CD4-positive, alpha-beta T cell treated with Interleukin-12 subunit alpha and Interleukin-12 subunit beta, for 1 hour (primary cell): ENCODE results near the gene TPPP3.
"Not testable (repeated sequence)": the region's sequence is repeated elsewhere in the genome, so short reads cannot be mapped to it uniquely, and the experiment has no call there.

Source experiments
- DNase-seq: peaks from one replicate; pipeline ENCODE4 v3.0.0-alpha.2; 2020

Gene TPPP3

GRCh38 chr16:67425580-67425979 is 32.3 kb upstream of the TPPP3 start:
- DNase-seq: no peak

GRCh38 chr16:67425061-67425460 is 31.8 kb upstream of the TPPP3 start:
- DNase-seq: no peak

DNA sequence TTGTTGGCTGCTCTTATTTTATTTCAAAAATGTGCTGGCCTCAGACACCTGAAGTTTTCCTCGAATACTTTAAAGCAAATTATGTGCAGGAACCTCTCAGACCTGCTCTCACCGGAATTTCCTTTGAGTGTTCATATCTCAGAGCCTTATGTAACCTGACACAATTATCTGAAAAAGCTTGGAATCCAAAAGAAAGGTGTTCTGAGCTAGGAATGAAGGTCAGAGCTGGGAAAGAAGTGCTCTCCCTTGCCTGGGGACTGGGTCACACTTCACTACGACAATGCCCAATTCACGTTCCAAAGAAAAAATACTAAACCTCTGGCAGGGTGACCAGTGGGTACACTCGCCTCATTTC is 30.9 kb upstream of the TPPP3 start:
- no peak for DNase-seq

DNA sequence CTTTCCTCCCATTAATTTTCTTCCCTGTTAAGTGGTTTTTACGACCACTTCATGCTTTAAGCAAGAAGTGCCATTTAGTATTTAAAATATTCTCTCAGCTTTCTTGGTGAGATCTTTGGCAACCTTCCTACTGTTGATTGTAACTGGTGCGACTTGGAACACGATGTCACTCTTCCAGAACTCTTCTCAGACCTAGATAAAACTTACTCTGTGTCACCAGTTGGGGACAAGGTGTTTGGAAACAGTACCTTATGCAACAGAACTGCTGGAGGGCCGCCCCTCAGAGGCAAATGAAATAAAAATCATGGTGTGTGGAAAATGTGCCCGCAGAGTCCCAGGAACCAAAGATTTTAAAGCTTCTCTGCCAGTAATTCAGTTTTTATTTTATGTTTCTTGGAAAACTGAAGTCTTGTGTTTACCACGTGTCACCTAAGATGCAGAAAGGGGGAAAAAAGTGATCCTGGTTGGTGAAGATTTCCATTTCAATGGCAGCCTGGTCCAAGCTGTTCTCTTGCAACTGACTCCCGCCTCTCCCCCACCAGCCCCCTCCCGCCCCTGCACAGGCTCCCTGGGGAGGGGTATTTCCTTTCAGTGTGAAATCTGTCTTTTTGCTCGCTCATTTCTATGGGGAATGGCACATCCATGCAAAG is 30.4 kb upstream of the TPPP3 start:
- no peak for DNase-seq

- DNase-seq: no peak
These were observed 29.7 kb upstream of the TPPP3 start for GRCh38 chr16:67423015-67423414.

GRCh38 chr16:67421030-67421429 is 27.7 kb upstream of the TPPP3 start:
- no peak for DNase-seq

DNA sequence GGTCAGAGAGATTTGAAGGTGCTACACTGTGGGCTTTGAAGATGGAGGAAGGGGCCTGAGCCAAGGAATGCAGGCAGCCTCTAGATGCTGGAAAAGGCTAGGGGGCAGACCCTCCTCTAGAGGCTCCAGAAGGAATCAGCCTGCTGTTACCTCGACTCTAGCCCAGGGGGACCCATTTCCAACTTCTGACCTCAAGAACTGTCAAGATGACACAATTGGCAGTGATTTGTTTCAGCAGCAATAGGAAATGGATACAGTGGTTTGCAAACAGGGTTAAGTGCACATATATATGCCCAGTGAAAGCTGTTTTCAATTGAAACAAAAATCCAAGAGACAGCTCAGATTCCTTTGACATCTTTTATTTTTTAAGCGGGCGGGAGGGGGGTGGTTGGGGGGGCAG is 26.6 kb upstream of the TPPP3 start:
- no peak for DNase-seq

- DNase-seq: no peak
These were observed 26.2 kb upstream of the TPPP3 start for GRCh38 chr16:67419502-67419901.

DNA sequence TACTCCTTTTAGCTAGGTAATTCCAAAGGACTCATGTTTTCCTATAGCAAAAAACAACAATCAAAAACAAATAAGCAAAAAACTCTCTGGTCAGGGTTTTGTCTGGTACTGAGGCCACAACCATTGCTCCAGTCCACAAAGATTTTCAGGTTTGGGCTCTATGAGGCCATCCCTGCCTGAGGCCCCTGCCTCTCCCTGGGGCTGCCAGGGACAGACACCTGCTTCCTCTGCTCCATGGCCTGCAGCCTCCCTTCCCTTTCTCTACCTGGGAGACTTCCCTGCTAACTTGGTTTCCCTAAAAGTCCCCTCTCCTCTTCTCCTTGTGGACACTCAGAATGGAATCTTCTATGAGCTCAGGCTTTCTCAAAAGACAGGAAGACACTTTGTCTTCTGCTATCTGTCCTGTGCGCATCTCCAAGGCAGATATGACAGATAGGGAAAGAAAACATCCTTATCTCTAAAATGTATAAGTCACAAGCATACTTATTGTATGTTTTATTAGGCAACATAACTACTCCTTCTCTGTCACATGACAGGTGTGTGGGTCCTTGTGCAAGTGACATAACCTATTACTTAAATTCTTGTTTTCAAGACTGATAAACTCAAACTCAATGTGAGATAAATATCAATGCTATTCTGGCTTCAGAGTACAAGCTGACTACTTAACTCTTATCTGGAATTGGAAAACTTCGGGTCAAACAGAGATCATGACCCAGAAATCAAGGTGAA is 24.2 kb upstream of the TPPP3 start:
- DNase-seq: no peak

DNA sequence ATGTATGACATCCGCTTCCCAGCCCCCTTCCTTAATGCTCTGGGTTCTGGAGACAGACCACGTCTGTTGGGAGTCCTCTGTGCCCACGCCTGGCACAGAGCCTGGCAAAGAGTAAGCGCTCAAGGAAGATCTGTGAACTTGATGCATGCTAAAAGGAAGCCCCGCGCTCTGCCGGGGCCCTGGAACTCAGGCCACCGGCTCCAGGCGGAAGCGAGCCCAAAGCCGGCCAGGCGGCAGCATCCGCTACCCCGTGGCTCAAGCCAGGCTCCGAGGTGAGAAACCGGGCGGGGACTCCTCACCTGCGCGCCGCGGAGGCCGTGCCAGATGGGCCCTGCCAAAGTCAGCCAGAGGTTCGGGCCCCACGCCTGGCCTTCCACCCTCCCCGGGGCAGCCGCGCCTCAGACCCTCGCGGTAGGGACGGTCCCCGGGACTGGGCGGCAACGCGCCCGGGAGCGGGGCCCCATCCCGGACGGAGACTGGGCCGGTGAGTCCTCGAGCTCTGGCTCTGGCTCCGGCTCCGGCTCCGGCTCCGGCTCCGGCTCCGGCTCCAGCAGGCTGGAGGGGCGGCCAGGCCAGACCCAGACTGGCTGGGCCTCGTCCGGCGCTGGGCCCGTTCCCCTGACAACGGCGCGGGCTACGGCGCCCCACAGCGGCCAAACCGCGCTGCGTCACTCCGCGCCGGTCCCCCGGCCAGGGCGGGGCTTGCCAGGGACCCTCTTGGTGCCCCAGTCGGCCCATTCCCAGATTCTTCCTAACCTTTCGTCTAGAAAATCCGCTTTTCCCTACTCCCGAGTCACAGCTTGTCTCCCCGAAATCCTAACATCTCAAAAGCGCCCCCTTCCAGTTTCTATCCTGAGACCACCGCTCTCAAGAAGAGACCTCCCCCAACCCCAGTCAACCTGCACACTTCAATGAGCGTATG is 22.8 kb upstream of the TPPP3 start, which contains the start of gene ZDHHC1:
ZDHHC1 (minus strand) TSS at position 606 of the 922 bp plus-strand sequence. CDS start 8,702 bp downstream, outside the sequence.
- peak; percentile 52 for DNase-seq

GRCh38 chr16:67415421-67415820 is 22.1 kb upstream of the TPPP3 start:
- not testable (repeated sequence) for DNase-seq

DNA sequence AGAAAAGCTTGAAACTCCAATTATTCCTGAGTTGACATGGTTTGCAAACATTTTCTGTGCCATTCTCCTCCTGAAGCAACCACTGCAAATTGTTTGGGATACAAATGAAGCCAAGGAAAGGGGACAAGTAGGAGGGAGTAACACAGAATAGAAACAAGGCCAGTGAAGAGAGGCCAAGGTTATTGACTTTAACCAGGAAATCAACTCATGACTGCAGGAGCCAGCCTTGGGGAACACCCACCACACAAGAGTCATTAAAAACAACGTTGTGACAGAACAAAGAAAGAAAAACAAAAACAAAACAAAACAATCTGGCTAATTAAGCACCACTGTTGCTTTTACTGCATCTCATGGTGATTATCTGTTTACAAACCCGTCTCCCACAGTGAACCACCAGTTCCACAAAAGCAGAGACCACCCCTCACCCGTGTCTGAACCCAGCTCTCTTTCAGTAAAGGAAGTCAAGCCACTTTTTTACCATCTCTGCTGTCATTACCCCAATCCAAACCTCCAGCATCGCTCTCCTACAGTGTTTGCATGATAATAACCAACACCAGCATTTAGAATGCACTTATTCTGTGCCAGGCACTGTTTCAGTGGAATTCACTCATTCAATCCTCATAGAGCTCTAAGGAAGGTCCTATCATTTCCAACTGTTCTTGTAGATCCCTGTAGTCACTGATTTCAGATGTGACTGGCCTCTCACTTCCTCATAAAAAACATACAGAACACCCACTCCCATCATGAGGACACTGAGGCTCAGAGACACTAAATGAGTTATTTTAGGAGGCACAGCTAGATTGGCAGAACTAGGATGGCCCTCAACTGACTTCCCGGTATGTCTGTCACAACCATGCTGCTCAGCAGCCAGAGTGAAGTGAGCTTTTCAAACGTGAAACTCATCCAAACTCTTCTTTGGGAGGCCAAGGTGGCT is 20.9 kb upstream of the TPPP3 start:
- no peak for DNase-seq

- no peak for DNase-seq
These were observed 19.0 kb upstream of the TPPP3 start for GRCh38 chr16:67412294-67412693.

GRCh38 chr16:67411339-67411738 is 18.0 kb upstream of the TPPP3 start:
- no peak for DNase-seq

DNA sequence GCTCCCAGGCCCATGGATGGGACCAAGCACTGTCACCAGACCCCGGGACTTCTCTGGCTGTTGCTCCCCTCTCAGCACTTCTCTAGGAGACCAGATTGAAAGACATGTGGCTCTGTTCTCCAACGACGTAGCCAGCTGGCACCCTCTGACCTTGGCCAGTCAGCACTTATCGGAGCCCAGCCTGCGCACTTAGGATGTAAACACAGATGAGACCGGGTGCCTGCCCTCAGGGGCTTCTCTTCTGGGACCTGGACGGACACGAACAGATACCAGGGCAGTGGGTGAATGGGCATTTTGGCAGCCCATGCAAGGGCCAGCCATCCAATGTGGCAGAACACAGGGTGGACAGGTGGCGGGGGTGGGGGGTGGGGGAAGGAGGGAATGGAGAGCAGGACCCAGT is 16.3 kb upstream of the TPPP3 start:
- DNase-seq: no peak

DNA sequence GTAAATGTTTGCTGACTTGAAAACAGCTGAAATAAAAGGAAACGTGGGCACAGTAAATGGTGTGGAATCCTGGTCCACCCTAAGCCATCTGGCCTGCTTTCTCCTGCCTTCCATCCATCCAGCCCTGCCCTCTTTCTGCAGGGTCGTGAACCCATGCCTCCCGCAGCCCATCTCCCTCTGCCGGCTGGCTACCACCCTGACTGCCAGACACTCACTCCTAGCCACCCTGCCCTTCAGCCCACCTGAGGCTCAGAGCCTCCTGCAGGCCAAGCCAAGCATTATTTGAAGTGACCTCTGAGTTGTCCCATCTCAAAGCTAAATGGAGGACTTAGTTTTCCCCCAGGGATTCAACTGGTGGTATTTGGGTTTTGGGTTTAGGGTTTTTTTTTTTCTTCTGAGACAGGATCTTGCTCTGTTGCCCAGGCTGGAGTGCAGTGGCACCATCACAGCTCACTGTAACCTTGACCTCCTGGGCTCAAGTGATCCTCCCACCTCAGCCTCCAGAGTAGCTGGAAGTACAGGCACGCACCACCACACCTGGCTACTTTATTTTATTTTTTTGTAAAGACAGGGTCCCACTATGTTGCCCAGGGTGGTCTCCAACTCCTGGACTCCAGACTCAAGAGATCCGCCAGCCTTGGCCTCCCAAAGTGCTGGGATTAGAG is 14.6 kb upstream of the TPPP3 start:
- DNase-seq: no peak

DNA sequence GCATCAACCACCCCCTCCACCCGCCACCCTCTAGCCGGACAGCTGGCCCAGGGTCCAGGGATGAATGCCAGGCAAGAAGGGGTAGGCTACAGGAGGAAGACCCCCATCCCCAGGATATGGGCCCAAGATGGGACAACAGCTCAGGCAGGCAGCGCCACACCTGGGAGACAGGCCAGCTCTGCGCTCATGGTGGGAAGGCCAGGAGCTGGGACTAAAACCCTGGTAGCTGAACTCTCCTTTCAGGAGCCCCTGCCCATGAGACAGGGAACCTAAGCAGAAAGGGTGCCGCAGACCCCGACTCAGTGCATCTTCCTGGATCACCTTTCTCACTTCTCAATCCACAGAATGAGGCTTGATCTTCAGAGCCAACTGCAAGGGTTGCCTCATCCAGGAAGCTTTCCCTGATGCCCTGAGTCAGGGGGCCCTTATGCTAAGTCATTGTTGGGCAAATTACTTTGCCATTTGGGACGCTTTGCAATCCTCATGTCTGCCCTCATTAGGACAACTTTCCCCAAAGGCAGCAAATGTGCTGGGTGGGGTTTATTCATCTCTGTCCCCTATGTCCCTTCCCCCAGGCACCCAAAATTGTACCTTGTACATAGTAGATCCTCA is 14.0 kb upstream of the TPPP3 start:
- no peak for DNase-seq

GRCh38 chr16:67406111-67406971 is 13.0 kb upstream of the TPPP3 start:
- no peak for DNase-seq

DNA sequence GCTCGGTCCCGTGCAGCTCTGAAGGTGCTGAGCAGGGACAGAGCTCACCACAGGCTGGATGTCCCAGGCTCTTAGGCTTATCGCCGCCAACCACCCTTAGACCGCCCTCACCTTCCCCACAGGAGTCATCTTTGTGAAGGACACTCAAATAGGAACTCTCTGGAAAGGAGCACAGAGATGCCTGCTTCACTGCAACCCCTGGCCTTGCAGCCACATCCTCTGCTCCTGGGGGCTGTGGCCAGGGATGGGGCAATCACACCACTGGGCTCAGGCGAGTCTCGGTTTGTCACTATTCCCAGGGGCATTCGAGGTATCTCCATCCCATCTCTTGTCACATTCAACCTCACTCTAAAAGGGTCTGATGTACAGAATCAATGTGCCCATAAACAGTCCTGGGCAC is 12.0 kb upstream of the TPPP3 start:
- no peak for DNase-seq

- no peak for DNase-seq
These were observed 11.5 kb upstream of the TPPP3 start for GRCh38 chr16:67404740-67405226.
